GM12878 (cell line): ENCODE data around the gene CSN1S1. TPM values are rescaled to one million over a fixed set of nuclear protein-coding genes. Genes with fewer than 3 reads are reported as not detected.

ENCODE experiments used
- BACH1 ChIP-seq: fragments of 450-650 bp; IDR thresholded peaks from 2 replicates; pipeline ENCODE4 v1.6.1; 2017; ENCODE audit warnings: mild to moderate bottlenecking, borderline replicate concordance
- BCL11A ChIP-seq: IDR thresholded peaks from 2 replicates; pipeline ENCODE4 v1.6.1; 2011; ENCODE audit warnings: low read depth, low read length
- CBX5 ChIP-seq: sonication (generic); IDR thresholded peaks from 2 replicates; pipeline ENCODE4 v1.6.1; 2016; ENCODE audit warnings: low read depth, moderate library complexity, mild to moderate bottlenecking, inconsistent platforms
- CHD1 ChIP-seq: IDR thresholded peaks from 2 replicates; pipeline ENCODE4 v1.6.1; 2012; ENCODE audit warnings: low read depth, low read length, improper control_type of control experiment
- CHD2 ChIP-seq: IDR thresholded peaks from 2 replicates; pipeline ENCODE4 v1.6.1; 2011; ENCODE audit warnings: low read depth, low read length, improper control_type of control experiment, borderline replicate concordance
- EED ChIP-seq: sonication (generic); IDR thresholded peaks from 2 replicates; pipeline ENCODE4 v1.6.1; 2016; ENCODE audit warnings: antibody characterized with exemption, low read depth
- ETV6 ChIP-seq, 2 experiments: fragments of 450-650 bp in 1 of 2; IDR thresholded peaks in 1 of 2; conservative IDR thresholded peaks in 1 of 2; 2 replicates each; pipeline ENCODE4 v1.6.1; 2014; ENCODE audit warnings: antibody characterized with exemption in 1 of 2, borderline replicate concordance in 1 of 2, low read depth in 1 of 2, mild to moderate bottlenecking in 1 of 2, moderate library complexity in 1 of 2
- EZH2 ChIP-seq: IDR thresholded peaks from 2 replicates; pipeline ENCODE4 v1.6.1; 2012; ENCODE audit warnings: low read depth, mild to moderate bottlenecking, control low read depth, inconsistent platforms, low read length, borderline replicate concordance; ENCODE audit not compliant: control insufficient read depth
- FOXK2 ChIP-seq: fragments of 450-650 bp; IDR thresholded peaks from 2 replicates; pipeline ENCODE4 v1.6.1; 2017; ENCODE audit warnings: mild to moderate bottlenecking, moderate library complexity
- IKZF2 ChIP-seq, 2 experiments: fragments of 450-650 bp; IDR thresholded peaks; 2 replicates each; pipeline ENCODE4 v1.6.1; 2017; ENCODE audit warnings: mild to moderate bottlenecking in 2 of 2, moderate library complexity in 2 of 2
- IRF4 ChIP-seq: IDR thresholded peaks from 2 replicates; pipeline ENCODE4 v1.6.1; 2011; ENCODE audit warnings: low read depth, low read length
- KDM1A ChIP-seq: fragments of 200-600 bp; sonication (generic); IDR thresholded peaks from 2 replicates; pipeline ENCODE4 v1.6.1; 2016; ENCODE audit warnings: borderline replicate concordance
- NBN ChIP-seq: fragments of 450-650 bp; IDR thresholded peaks from 2 replicates; pipeline ENCODE4 v1.6.1; 2016
- NFXL1 ChIP-seq: fragments of 450-650 bp; IDR thresholded peaks from 2 replicates; pipeline ENCODE4 v1.6.1; 2017; ENCODE audit warnings: antibody characterized with exemption, mild to moderate bottlenecking, borderline replicate concordance
- NFYB ChIP-seq: IDR thresholded peaks from 2 replicates; pipeline ENCODE4 v1.6.1; 2011; ENCODE audit warnings: low read depth, mild to moderate bottlenecking, low read length, improper control_type of control experiment, moderate library complexity; ENCODE audit not compliant: insufficient read depth
- NKRF ChIP-seq: fragments of 450-650 bp; conservative IDR thresholded peaks from 2 replicates; pipeline ENCODE4 v1.6.1; 2017; ENCODE audit warnings: mild to moderate bottlenecking, moderate library complexity
- NR2F1 ChIP-seq: fragments of 450-650 bp; conservative IDR thresholded peaks from 2 replicates; pipeline ENCODE4 v1.6.1; 2017; ENCODE audit warnings: mild to moderate bottlenecking
- RAD21 ChIP-seq: IDR thresholded peaks from 2 replicates; pipeline ENCODE4 v1.6.1; 2011; ENCODE audit warnings: mild to moderate bottlenecking, low read depth, low read length, moderate library complexity; ENCODE audit not compliant: insufficient read depth
- REST ChIP-seq: IDR thresholded peaks from 2 replicates; pipeline ENCODE4 v1.6.1; 2012; ENCODE audit warnings: mild to moderate bottlenecking, low read depth, low read length
- RUNX3 ChIP-seq: IDR thresholded peaks from 2 replicates; pipeline ENCODE4 v1.6.1; 2012; ENCODE audit warnings: low read length, inconsistent platforms
- SIN3A ChIP-seq: IDR thresholded peaks from 2 replicates; pipeline ENCODE4 v1.6.1; 2012; ENCODE audit warnings: low read depth, low read length, improper control_type of control experiment
- TAF1 ChIP-seq: IDR thresholded peaks from 2 replicates; pipeline ENCODE4 v1.6.1; 2011; ENCODE audit warnings: mild to moderate bottlenecking, low read depth, low read length, borderline replicate concordance
- ZNF24 ChIP-seq: fragments of 450-650 bp; IDR thresholded peaks from 2 replicates; pipeline ENCODE4 v1.6.1; 2017; ENCODE audit warnings: antibody characterized with exemption, mild to moderate bottlenecking
- ZZZ3 ChIP-seq: IDR thresholded peaks from 2 replicates; pipeline ENCODE4 v1.6.1; 2011; ENCODE audit warnings: low read depth; ENCODE audit not compliant: control insufficient read depth, insufficient read length
- polyA plus RNA-seq, 11 experiments: library from polyadenylated mRNA; depleted of rRNA in 4 of 11; unstranded in 6 of 11; stranded (reverse) in 5 of 11; fragments of >200 nt; fragmentation: Nextera tagmentation in 4 of 11; fragmentation: Illumina TruSeq in 1 of 11; extraction: Ambion mirVana in 4 of 11; extraction: Trizol in 1 of 11; gene quantifications; 1 replicate in 1 of 11; 2 replicates in 10 of 11; pipeline versions ENCODE4 v1.2.1 to v1.2.3, GENCODE V29; 2011 to 2016; ENCODE audit warnings: inconsistent platforms in 2 of 11, missing spikeins in 2 of 11, low read depth in 1 of 11
- total RNA-seq, 4 experiments: library from RNA; depleted of rRNA in 3 of 4; stranded (reverse); fragments of >200 nt in 3 of 4; fragmentation: Illumina TruSeq in 1 of 4; extraction: Trizol in 1 of 4; gene quantifications; 2 replicates each; pipeline versions ENCODE4 v1.2.1 to v1.2.3, GENCODE V29; 2013 to 2021

The CSN1S1 gene
- total and polyA plus RNA-seq, 10 of the 15 experiments (the other 5 are each of a cell fraction or from before 2014, with no cell fraction given) = not detected

GRCh38 chr4:69910016-69910782, 20.7 kb upstream of the CSN1S1 start (continued):
- no peak for TF ChIP-seq NR2F1
- TF ChIP-seq BACH1 = no peak
- TF ChIP-seq CHD2 = no peak
- TF ChIP-seq NBN = no peak
- peak; percentile 50; the same call in 1 of the 2 replicates for TF ChIP-seq RUNX3
- no peak for TF ChIP-seq FOXK2
- TF ChIP-seq CBX5 = no peak
- TF ChIP-seq EED = no peak
- no peak for TF ChIP-seq KDM1A
- TF ChIP-seq SIN3A = no peak
- TF ChIP-seq REST = no peak
- no peak for TF ChIP-seq EZH2
- no peak for TF ChIP-seq TAF1
- no peak for TF ChIP-seq CHD1
- TF ChIP-seq ETV6 (conservative IDR thresholded peaks at IDR 0.05 in 1 of 2, IDR thresholded peaks at IDR 0.05 in 1 of 2; ENCODE audit: borderline replicate concordance in 1 of 2, low read depth in 1 of 2) = peak in 1 of 2 experiments; percentile 55; a peak in 1 of 4 replicates
- no peak for TF ChIP-seq ZZZ3
- TF ChIP-seq IKZF2 (IDR thresholded peaks at IDR 0.05) = peak; percentile 48 to 49; a peak in 2 of 4 replicates
- no peak for TF ChIP-seq RAD21
- no peak for TF ChIP-seq NFXL1
- TF ChIP-seq ZNF24 = no peak
- 0 out of 2 replicates have a peak, but pooled peaks have one; percentile 8 for TF ChIP-seq BCL11A
- TF ChIP-seq NKRF = no peak
- TF ChIP-seq NFYB = no peak
- TF ChIP-seq IRF4 = 0 out of 2 replicates have a peak, but pooled peaks have one; percentile 26
